ENCODE measurements around the gene MAGEB3.

Gene MAGEB3

DNA sequence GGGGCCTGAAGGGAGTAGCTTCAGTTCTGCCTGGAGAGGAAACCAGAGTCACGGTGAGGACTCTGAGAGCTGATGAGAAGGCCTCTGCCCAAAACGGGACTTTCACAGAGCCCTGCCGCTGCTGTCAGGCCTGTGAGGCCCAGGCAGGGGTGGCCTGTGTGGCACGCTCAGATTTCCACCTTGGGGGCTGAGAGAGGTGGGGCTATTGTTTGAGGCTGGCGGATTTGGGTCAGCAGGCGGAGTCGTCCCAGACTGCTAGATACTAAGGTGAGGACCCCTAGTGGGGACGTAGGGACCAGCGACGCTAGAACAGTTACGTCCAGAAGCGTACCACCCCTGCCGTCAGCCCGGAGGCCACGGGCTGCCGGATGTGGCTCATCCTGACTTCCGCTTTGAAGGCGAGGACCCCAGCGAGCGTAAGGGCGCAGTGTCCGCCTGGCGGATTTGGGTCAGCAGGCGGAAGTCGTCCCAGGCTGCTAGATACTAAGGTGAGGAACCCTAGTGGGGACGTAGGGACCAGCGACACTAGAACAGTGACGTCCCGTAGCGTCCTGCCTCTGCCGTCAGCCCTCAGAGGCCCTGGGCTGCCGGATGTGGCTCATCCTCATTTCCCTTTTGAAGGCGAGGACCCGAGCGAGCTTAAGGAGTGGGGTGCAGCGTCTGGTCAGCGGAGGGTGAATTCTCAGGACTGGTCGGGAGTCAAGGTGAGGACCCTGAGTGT is 16.5 kb downstream of the MAGEB3 start, which contains the start of gene MAGEB1:
TSS of gene MAGEB1 (plus strand) at position 378 of the 721 bp plus-strand sequence. CDS start 3,348 bp downstream, outside the sequence.
- no peak for TF ChIP-seq POLR2AphosphoS5 (IDR thresholded peaks at IDR 0.05; ENCODE audit: low read depth, low read length)
- TF ChIP-seq, protein P1, sequence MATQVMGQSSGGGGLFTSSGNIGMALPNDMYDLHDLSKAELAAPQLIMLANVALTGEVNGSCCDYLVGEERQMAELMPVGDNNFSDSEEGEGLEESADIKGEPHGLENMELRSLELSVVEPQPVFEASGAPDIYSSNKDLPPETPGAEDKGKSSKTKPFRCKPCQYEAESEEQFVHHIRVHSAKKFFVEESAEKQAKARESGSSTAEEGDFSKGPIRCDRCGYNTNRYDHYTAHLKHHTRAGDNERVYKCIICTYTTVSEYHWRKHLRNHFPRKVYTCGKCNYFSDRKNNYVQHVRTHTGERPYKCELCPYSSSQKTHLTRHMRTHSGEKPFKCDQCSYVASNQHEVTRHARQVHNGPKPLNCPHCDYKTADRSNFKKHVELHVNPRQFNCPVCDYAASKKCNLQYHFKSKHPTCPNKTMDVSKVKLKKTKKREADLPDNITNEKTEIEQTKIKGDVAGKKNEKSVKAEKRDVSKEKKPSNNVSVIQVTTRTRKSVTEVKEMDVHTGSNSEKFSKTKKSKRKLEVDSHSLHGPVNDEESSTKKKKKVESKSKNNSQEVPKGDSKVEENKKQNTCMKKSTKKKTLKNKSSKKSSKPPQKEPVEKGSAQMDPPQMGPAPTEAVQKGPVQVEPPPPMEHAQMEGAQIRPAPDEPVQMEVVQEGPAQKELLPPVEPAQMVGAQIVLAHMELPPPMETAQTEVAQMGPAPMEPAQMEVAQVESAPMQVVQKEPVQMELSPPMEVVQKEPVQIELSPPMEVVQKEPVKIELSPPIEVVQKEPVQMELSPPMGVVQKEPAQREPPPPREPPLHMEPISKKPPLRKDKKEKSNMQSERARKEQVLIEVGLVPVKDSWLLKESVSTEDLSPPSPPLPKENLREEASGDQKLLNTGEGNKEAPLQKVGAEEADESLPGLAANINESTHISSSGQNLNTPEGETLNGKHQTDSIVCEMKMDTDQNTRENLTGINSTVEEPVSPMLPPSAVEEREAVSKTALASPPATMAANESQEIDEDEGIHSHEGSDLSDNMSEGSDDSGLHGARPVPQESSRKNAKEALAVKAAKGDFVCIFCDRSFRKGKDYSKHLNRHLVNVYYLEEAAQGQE (IDR thresholded peaks at IDR 0.05; ENCODE audit: insufficient read depth in 1 of 2, low read depth in 2 of 2, low read length in 2 of 2), result no peak
- no peak for TF ChIP-seq SIN3A (IDR thresholded peaks at IDR 0.05; ENCODE audit: borderline replicate concordance, insufficient read depth, low read length)
- no peak for TF ChIP-seq TAF1 (IDR thresholded peaks at IDR 0.05; ENCODE audit: borderline replicate concordance, insufficient read depth, low read length)
- TF ChIP-seq FOXP2 (optimal IDR thresholded peaks at IDR 0.05; ENCODE audit: borderline replicate concordance, extremely low read depth, extremely low read length, insufficient read depth), result no peak

DNA sequence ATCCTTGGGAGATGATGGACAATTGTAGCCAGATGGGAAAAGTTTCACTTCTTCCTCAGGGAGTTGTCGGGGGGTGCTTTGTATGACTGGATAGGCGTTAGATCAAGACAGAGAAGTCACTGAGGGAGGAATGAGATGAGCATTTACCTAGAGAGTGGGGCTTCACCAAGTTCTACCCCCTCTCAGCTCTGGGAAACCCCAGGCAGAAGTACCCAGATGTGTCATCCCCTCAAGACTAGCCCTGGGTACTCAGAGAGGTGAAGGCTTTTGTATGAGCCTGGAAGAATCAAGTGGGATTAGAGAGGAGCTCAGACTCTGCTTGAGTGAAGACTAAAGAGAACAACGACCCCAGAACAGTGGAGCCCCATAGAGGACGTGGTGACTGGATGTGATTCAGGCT is 18.4 kb downstream of the MAGEB3 start:
- TF ChIP-seq TAF1 (IDR thresholded peaks at IDR 0.05; ENCODE audit: borderline replicate concordance, insufficient read depth, low read length), result no peak
- no peak for TF ChIP-seq SIN3A (IDR thresholded peaks at IDR 0.05; ENCODE audit: borderline replicate concordance, insufficient read depth, low read length)
- TF ChIP-seq, protein P1 (IDR thresholded peaks at IDR 0.05; ENCODE audit: insufficient read depth in 1 of 2, low read depth in 2 of 2, low read length in 2 of 2), result no peak
- no peak for TF ChIP-seq POLR2AphosphoS5 (IDR thresholded peaks at IDR 0.05; ENCODE audit: low read depth, low read length)
- no peak for TF ChIP-seq FOXP2 (optimal IDR thresholded peaks at IDR 0.05; ENCODE audit: borderline replicate concordance, extremely low read depth, extremely low read length, insufficient read depth)

DNA sequence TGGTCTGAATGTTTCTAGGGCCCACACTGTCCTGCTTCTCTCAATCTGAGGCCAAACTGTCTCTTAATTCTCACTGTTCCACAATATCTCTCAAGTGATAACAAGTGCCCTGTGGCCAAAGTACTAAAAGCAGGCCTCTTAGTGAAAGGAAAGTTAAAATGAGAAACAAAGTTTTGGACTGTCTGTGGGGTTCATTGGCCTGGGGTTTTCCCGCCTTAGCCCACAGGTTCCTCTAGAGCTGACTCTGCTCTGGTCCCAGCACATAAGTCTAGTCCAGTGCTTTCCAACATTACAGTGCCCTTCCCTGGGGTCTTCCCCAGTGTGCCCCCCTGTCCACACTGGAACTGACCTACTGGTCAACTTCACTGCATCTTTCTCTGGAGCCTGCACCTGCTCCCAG is 22.8 kb downstream of the MAGEB3 start:
- no peak for TF ChIP-seq FOXP2 (optimal IDR thresholded peaks at IDR 0.05; ENCODE audit: borderline replicate concordance, extremely low read depth, extremely low read length, insufficient read depth)
- TF ChIP-seq, protein P1 (IDR thresholded peaks at IDR 0.05; ENCODE audit: insufficient read depth in 1 of 2, low read depth in 2 of 2, low read length in 2 of 2), result no peak
- TF ChIP-seq TAF1 (IDR thresholded peaks at IDR 0.05; ENCODE audit: borderline replicate concordance, insufficient read depth, low read length), result no peak
- no peak for TF ChIP-seq POLR2AphosphoS5 (IDR thresholded peaks at IDR 0.05; ENCODE audit: low read depth, low read length)
- TF ChIP-seq SIN3A (IDR thresholded peaks at IDR 0.05; ENCODE audit: borderline replicate concordance, insufficient read depth, low read length), result no peak

DNA sequence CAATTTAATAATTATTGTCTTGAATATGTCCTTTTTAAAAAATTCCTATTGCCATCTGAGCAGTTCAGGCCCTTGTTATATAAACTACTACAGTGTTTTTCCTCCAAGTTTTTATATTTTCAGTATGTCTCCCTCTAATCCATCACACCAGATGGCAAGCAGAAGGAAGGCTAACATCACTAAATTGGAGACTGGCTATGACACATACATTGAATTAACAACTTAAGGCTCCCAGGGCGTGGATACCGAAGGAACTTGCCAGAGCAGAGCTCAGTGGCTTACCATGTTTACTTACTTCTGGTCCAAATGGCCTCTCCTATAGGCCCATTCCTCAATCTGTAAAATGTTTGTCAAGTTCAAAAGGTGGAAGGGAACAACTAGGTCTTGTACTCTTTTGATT is 29.5 kb downstream of the MAGEB3 start:
- TF ChIP-seq FOXP2 (optimal IDR thresholded peaks at IDR 0.05; ENCODE audit: borderline replicate concordance, extremely low read depth, extremely low read length, insufficient read depth) (no peak), POLR2AphosphoS5 (IDR thresholded peaks at IDR 0.05; ENCODE audit: low read depth, low read length) (no peak), SIN3A (IDR thresholded peaks at IDR 0.05; ENCODE audit: borderline replicate concordance, insufficient read depth, low read length) (no peak), TAF1 (IDR thresholded peaks at IDR 0.05; ENCODE audit: borderline replicate concordance, insufficient read depth, low read length) (no peak)
- TF ChIP-seq, protein P1 (IDR thresholded peaks at IDR 0.05; ENCODE audit: insufficient read depth in 1 of 2, low read depth in 2 of 2, low read length in 2 of 2), result no peak
